HG03135 (cell line): ENCODE measurements around the gene RXRA.

Source experiments
- ATAC-seq: cut with Tn5 transposase; IDR thresholded peaks from one replicate; pipeline ENCODE4 v1.9.1; 2021; ENCODE audit warnings: mild to moderate bottlenecking, moderate library complexity; ENCODE audit not compliant: unreplicated experiment

Gene RXRA

GRCh38 chr9:134483361-134484184 is 157.3 kb downstream of the RXRA start:
- ATAC-seq: no peak

- ATAC-seq: no peak
These were observed 158.2 kb downstream of the RXRA start for GRCh38 chr9:134484479-134484878.

GRCh38 chr9:134485653-134486052 is 159.4 kb downstream of the RXRA start:
- no peak for ATAC-seq

GRCh38 chr9:134486143-134486591 is 159.9 kb downstream of the RXRA start:
- ATAC-seq: no peak

GRCh38 chr9:134486596-134486995 is 160.3 kb downstream of the RXRA start:
- ATAC-seq: no peak
